Adrenal gland (tissue), 12 donors: ENCODE results near the gene MRPS11. TPM values are rescaled to one million over a fixed set of nuclear protein-coding genes. Genes with fewer than 3 reads are reported as not detected.
A peak's percentile ranks its signal among the peaks of the same experiment; 100 is the strongest.

ENCODE experiments used
- DNase-seq, 7 donors: peaks; one replicate each; pipeline ENCODE4 v3.0.0-alpha.2; 2019 to 2020
- H3K27ac ChIP-seq, 5 donors: fragments of 200-600 bp; sonication (generic) in 4 of 5; 1 replicate in 3 of 5; 2 replicates in 2 of 5; pipeline versions ENCODE4 v1.5.1 to v1.8.0; 2016 to 2020; ENCODE audit warnings: mild to moderate bottlenecking in 1 of 5
- H3K27me3 ChIP-seq: fragments of 200-600 bp; 2 replicates; pipeline ENCODE4 v1.8.0; 2021
- H3K36me3 ChIP-seq, 2 donors: fragments of 200-600 bp; replicated peaks in 1 of 2; 1 replicate in 1 of 2; 2 replicates in 1 of 2; pipeline versions ENCODE4 v1.5.1 to v1.8.0; 2018 to 2022
- H3K4me1 ChIP-seq, 2 donors: fragments of 200-600 bp; replicated peaks in 1 of 2; 1 replicate in 1 of 2; 2 replicates in 1 of 2; pipeline versions ENCODE4 v1.5.1 to v1.8.0; 2018 to 2021
- H3K4me3 ChIP-seq, 4 donors: fragments of 200-600 bp; sonication (generic) in 3 of 4; one replicate each; pipeline ENCODE4 v1.5.1; 2016 to 2018
- H3K9me3 ChIP-seq, 3 donors: fragments of 200-600 bp; sonication (generic) in 1 of 3; replicated peaks in 1 of 3; 1 replicate in 2 of 3; 2 replicates in 1 of 3; pipeline versions ENCODE4 v1.5.1 to v1.8.0; 2016 to 2021
- CTCF ChIP-seq, 6 experiments: fragments of 450-650 bp in 4 of 6; fragments of 200-600 bp in 2 of 6; sonication (generic) in 1 of 6; IDR thresholded peaks; 1 replicate in 5 of 6; 2 replicates in 1 of 6; pipeline versions ENCODE4 v1.5.1 to v1.8.0; 2016 to 2021; ENCODE audit warnings: antibody characterized with exemption in 6 of 6, mild to moderate bottlenecking in 2 of 6, moderate library complexity in 1 of 6
- POLR2A ChIP-seq, 2 donors: fragments of 450-650 bp; IDR thresholded peaks; one replicate each; pipeline ENCODE4 v1.6.1; 2017; ENCODE audit warnings: antibody characterized with exemption in 2 of 2, mild to moderate bottlenecking in 2 of 2, moderate library complexity in 1 of 2
- WGBS, 4 donors: extraction: QIAGEN DNeasy Blood & Tissue Kit in 2 of 4; methylation state at CpG; one replicate each; pipeline versions ENCODE4 v1.1.5 to v1.1.7; 2013 to 2017; 5-methylcytosine and 5-hydroxymethylcytosine counted together
- intact Hi-C, 2 donors: fragments of 100-400 bp; cut with DNase I; formaldehyde crosslinking; loops; one replicate each; pipeline versions ENCODE4 v1.14.1 to v1.15.0; 2022 to 2023
- polyA plus RNA-seq, 3 donors: library from polyadenylated mRNA; stranded (reverse); fragments of 200-250 nt in 2 of 3; fragments of 350-450 nt in 1 of 3; fragmentation: Illumina TruSeq in 1 of 3; extraction: RNeasy Lipid Tissue Mini Kit (QIAGEN cat#74804) in 1 of 3; gene quantifications; one replicate each; pipeline ENCODE4 v1.2.3, GENCODE V29; 2013 to 2014
- total RNA-seq, 9 donors: library from RNA; depleted of rRNA in 4 of 9; stranded (reverse); fragments of >200 nt in 4 of 9; fragments of 120-200 nt in 1 of 9; fragmentation: NEBNext Ultra II Directional in 1 of 9; extraction: Animal tissue kit (Norgen Biotek cat#: 25700) in 1 of 9; gene quantifications; one replicate each; pipeline versions ENCODE4 v1.1.0 to v1.2.4, GENCODE V29; 2013 to 2023
- donor health status: healthy with polysubstance abuse.
- donor health status: Bipolar disorder and iron deficiency.
- donor health status: DM: yes; HTN: yes; CAD: no.
- donor health status: DM: no; HTN: no; CAD: no.
- donor health status: DM: no; HTN: no; CAD: no.
- donor health status: DM: yes; HTN: yes; CAD: no.

Gene MRPS11
- total and polyA plus RNA-seq, 12 donors, result 41.3 to 194 (median 59.6) TPM

- Histone ChIP-seq H3K4me1 (peaks cover 0 to 11% of the 10 kb centered on the region in 2 donors), H3K36me3 (peaks cover 0 to 8% of the 10 kb centered on the region in 2 donors), H3K27me3 (no peaks in the 10 kb centered on the region), H3K4me3 (no peak overlapping the region), H3K9me3 (no peaks in the 10 kb centered on the region), H3K27ac (no peak overlapping the region)
- intact Hi-C loops, result no loop called here
- no peak for TF ChIP-seq CTCF (IDR thresholded peaks at IDR 0.05)
- no peak for TF ChIP-seq POLR2A (IDR thresholded peaks at IDR 0.05)
- DNase-seq, result no peak
These were observed 57.9 kb downstream of the MRPS11 start for GRCh38 chr15:88525418-88525817.

- H3K36me3 ChIP-seq, result peaks cover 0 to 18% of the 10 kb centered on the region in 2 donors
- H3K4me1 ChIP-seq, result peaks cover 0 to 11% of the 10 kb centered on the region in 2 donors
- intact Hi-C loops, result no loop called here
- H3K4me3 ChIP-seq, result no peak overlapping the region
- no peak for DNase-seq
- H3K9me3 ChIP-seq, result no peaks in the 10 kb centered on the region
- TF ChIP-seq CTCF (IDR thresholded peaks at IDR 0.05) (no peak), POLR2A (IDR thresholded peaks at IDR 0.05) (no peak)
- H3K27me3 ChIP-seq, result no peaks in the 10 kb centered on the region
- H3K27ac ChIP-seq, result no peak overlapping the region
These were observed 58.9 kb downstream of the MRPS11 start for GRCh38 chr15:88526247-88526879.

GRCh38 chr15:88529021-88529630, 61.6 kb downstream of the MRPS11 start:
- Histone ChIP-seq H3K27ac (peak overlapping the region in 1 of 5 donors; percentile 60), H3K27me3 (no peaks in the 10 kb centered on the region), H3K9me3 (no peaks in the 10 kb centered on the region), H3K4me1 (peaks cover 0 to 11% of the 10 kb centered on the region in 2 donors), H3K4me3 (no peak overlapping the region), H3K36me3 (peaks cover 0 to 18% of the 10 kb centered on the region in 2 donors)
- DNase-seq, result peak in 2 of 7 donors; percentile 15 to 31
- WGBS, 4 donors, result 95 to 100% (median 100%) methylated on average over 1 of the region's 1 CpG
- intact Hi-C loops, result no loop called here
- TF ChIP-seq CTCF (IDR thresholded peaks at IDR 0.05) (no peak), POLR2A (IDR thresholded peaks at IDR 0.05) (no peak)

Other genes starting within 250 kb of the MRPS11 start
- gene NTRK3, start 211.0 kb upstream of the MRPS11 start, total RNA-seq, result 1 to 10 TPM; 1.9 to 6.8 (median 2.9) TPM
- 1 to 10 TPM; 1.6 to 8.5 (median 5.0) TPM for gene NTRK3, start 211.0 kb upstream of the MRPS11 start, polyA plus RNA-seq
- 100 to 1,000 TPM in 1 of 9 donors, 10 to 100 TPM in 8; 35.6 to 194 (median 46.8) TPM for gene MRPL46, start 320 bp upstream of the MRPS11 start, total RNA-seq
- gene MRPL46, start 320 bp upstream of the MRPS11 start, polyA plus RNA-seq, result 100 to 1,000 TPM in 1 of 3 donors, 10 to 100 TPM in 2; 31.7 to 103 (median 36.7) TPM
- 10 to 100 TPM in 5 of 9 donors, 1 to 10 TPM in 4; 4.8 to 16.6 (median 10.3) TPM for gene DET1, start 79.0 kb downstream of the MRPS11 start, total RNA-seq
- gene DET1, start 79.0 kb downstream of the MRPS11 start, polyA plus RNA-seq, result 10 to 100 TPM in 1 of 3 donors, 1 to 10 TPM in 2; 2.5 to 14.3 (median 4.8) TPM
- gene AEN, start 153.6 kb downstream of the MRPS11 start, total RNA-seq, result 10 to 100 TPM in 8 of 9 donors, 1 to 10 TPM in 1; 8.5 to 29.3 (median 15.0) TPM
- gene AEN, start 153.6 kb downstream of the MRPS11 start, polyA plus RNA-seq, result 10 to 100 TPM in 1 of 3 donors, 1 to 10 TPM in 2; 4.9 to 11.3 (median 6.8) TPM
- gene ISG20, start 171.3 kb downstream of the MRPS11 start, total RNA-seq, result 10 to 100 TPM in 2 of 9 donors, 1 to 10 TPM in 7; 1.6 to 13.6 (median 7.6) TPM
- 10 to 100 TPM in 2 of 3 donors, 1 to 10 TPM in 1; 4.4 to 11.7 (median 10.2) TPM for gene ISG20, start 171.3 kb downstream of the MRPS11 start, polyA plus RNA-seq